Heart left ventricle (tissue), 16 donors: ENCODE results near the gene INPP4B. TPM values are rescaled to one million over a fixed set of nuclear protein-coding genes. Genes with fewer than 3 reads are reported as not detected.

Experiments used
- ATAC-seq, 4 donors: fragments of 200-7000 bp; cut with Tn5 transposase; one replicate each; pipeline ENCODE4 v1.9.1; 2020 to 2022; ENCODE audit warnings: moderate library complexity in 4 of 4, mild to moderate bottlenecking in 3 of 4, moderate number of reproducible peaks in 1 of 4
- DNase-seq, 5 donors: peaks; one replicate each; pipeline ENCODE4 v3.0.0-alpha.2; 2020
- H3K27ac ChIP-seq, 12 donors: fragments of 200-600 bp; sonication (generic) in 4 of 12; one replicate each; pipeline versions ENCODE4 v1.5.0 to v1.8.0; 2016 to 2022; ENCODE audit warnings: mild to moderate bottlenecking in 2 of 12
- H3K27me3 ChIP-seq, 9 donors: fragments of 200-600 bp; sonication (generic) in 2 of 9; one replicate each; pipeline versions ENCODE4 v1.5.1 to v1.8.0; 2016 to 2022; ENCODE audit warnings: mild to moderate bottlenecking in 3 of 9
- H3K36me3 ChIP-seq, 9 donors: fragments of 200-600 bp; sonication (generic) in 2 of 9; one replicate each; pipeline versions ENCODE4 v1.5.0 to v1.8.0; 2018 to 2022; ENCODE audit warnings: mild to moderate bottlenecking in 2 of 9
- H3K4me1 ChIP-seq, 12 donors: fragments of 200-600 bp; sonication (generic) in 4 of 12; one replicate each; pipeline versions ENCODE4 v1.5.0 to v1.8.0; 2016 to 2022; ENCODE audit warnings: mild to moderate bottlenecking in 3 of 12
- H3K4me3 ChIP-seq, 12 donors: fragments of 200-600 bp; sonication (generic) in 4 of 12; one replicate each; pipeline versions ENCODE4 v1.5.0 to v1.8.0; 2017 to 2022; ENCODE audit warnings: mild to moderate bottlenecking in 9 of 12, moderate library complexity in 4 of 12
- H3K9me3 ChIP-seq, 12 donors: fragments of 200-600 bp; sonication (generic) in 4 of 12; one replicate each; pipeline versions ENCODE4 v1.5.0 to v1.8.0; 2016 to 2022; ENCODE audit warnings: mild to moderate bottlenecking in 1 of 12
- CTCF ChIP-seq, 12 donors: fragments of 200-600 bp; sonication (generic) in 4 of 12; IDR thresholded peaks; one replicate each; pipeline versions ENCODE4 v1.5.0 to v1.8.0; 2018 to 2022; ENCODE audit warnings: antibody characterized with exemption in 12 of 12, mild to moderate bottlenecking in 5 of 12
- POLR2A ChIP-seq, 2 donors: fragments of 450-650 bp; IDR thresholded peaks; one replicate each; pipeline ENCODE4 v1.6.1; 2017; ENCODE audit warnings: antibody characterized with exemption in 2 of 2, mild to moderate bottlenecking in 2 of 2, moderate library complexity in 2 of 2
- WGBS, 4 donors: extraction: QIAGEN DNeasy Blood & Tissue Kit in 2 of 4; methylation state at CpG; one replicate each; pipeline versions ENCODE4 v1.1.5 to v1.1.7; 2013 to 2018; 5-methylcytosine and 5-hydroxymethylcytosine counted together
- intact Hi-C, 10 donors: fragments of 100-400 bp; cut with DNase I; formaldehyde crosslinking; loops; one replicate each; pipeline versions ENCODE4 v1.11.1 to v1.14.2; 2022
- polyA plus RNA-seq, 2 donors: library from polyadenylated mRNA; stranded (reverse); fragments of 200-250 nt; gene quantifications; one replicate each; pipeline ENCODE4 v1.2.3, GENCODE V29; 2013
- total RNA-seq, 9 donors: library from RNA; depleted of rRNA in 2 of 9; stranded (reverse); fragments of >200 nt in 2 of 9; fragmentation: NEBNext Ultra II Directional in 3 of 9; extraction: Animal tissue kit (Norgen Biotek cat#: 25700) in 3 of 9; gene quantifications; one replicate each; pipeline versions ENCODE4 v1.1.0 to v1.2.4, GENCODE V29; 2016 to 2023
- donor health status: ischemic (EF 13 %, LVEDD 7.1; RV severe dilation, severe dysfunction).
- donor health status: healthy with polysubstance abuse.
- donor health status: DM: no; HTN: yes; CAD: no.
- donor health status: DM: no; HTN: no; CAD: no.
- donor health status: ischemic (EF 25% LVEDD 6.9; RV normal size, moderate dysfunction).
- donor health status: ischemic (EF 25% LVEDD 5.7; RV mildly dilated, moderate dysfunction).
- donor health status: healthy.
- donor health status: DM: yes; HTN: yes; CAD: no.
- donor health status: ischemic (EF 35%, LVEDD 5.7; RV mildly dilated, moderate dysfunction).
- donor health status: nonischemic (EF 11% LVEDD 7.7; RV severe dilation, severe dysfunction).
- donor health status: DM: yes; HTN: yes; CAD: no.
- donor health status: PGD.
- donor health status: ischemic (EF 29% LVEDD 5.4; RV normal size, mild dysfunction).
- donor health status: nonischemic (EF 23%, LVEDD 6.1; RV moderate dilation, normal function).

Gene INPP4B
- total and polyA plus RNA-seq, 11 donors = 5.5 to 128 (median 39.1) TPM

DNA sequence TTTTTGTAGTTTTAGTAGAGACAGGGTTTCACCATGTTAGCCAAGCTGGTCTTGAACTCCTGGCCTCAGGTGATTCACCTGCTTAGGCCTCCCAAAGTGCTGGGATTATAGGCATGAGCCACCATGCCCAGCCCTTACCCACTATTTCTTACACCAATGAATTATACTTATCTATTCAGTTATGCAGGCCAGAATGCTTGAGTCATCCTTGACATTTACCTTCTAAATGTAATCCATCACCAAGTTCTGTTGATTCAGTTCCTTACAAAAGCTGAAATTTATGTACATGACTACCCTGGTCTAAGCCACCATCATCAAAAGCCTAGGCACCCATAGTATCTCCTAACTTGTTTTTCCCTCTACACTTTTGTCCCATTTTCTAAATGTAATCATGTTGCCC lies 624.0 kb downstream of the INPP4B start:
- no peak for ATAC-seq
- intact Hi-C loops = no loop called here
- H3K4me3 ChIP-seq = no peak overlapping the region
- H3K27me3 ChIP-seq = no peaks in the 10 kb centered on the region
- H3K4me1 ChIP-seq = peaks cover 0 to 3% (median 0%) of the 10 kb centered on the region in 12 donors
- DNase-seq = no peak
- no peaks in the 10 kb centered on the region for H3K36me3 ChIP-seq
- TF ChIP-seq POLR2A (IDR thresholded peaks at IDR 0.05) = no peak
- no peak for TF ChIP-seq CTCF (IDR thresholded peaks at IDR 0.05)
- no peak overlapping the region for H3K27ac ChIP-seq
- no peaks in the 10 kb centered on the region for H3K9me3 ChIP-seq

DNA sequence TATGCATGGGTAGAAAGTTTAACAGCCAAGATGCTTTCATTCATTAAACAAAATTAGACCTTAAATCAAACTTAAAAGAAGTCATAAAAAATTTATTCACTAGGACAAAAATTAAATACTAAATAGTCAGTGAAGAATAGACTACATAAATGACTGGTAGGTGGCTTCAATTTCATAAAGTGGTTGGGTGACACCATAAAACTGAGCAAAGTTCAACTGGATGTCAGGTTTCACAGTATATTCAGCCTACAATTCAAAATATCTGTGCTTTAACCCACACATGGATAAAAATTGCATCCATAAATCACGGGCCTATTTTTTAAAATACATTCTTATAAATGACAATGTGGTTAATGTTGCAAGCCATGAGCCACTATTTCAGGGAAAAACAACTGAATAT lies 627.4 kb downstream of the INPP4B start:
- DNase-seq (no peak), ATAC-seq (no peak)
- H3K27ac ChIP-seq = no peak overlapping the region
- peaks cover 0 to 3% (median 0%) of the 10 kb centered on the region in 12 donors for H3K4me1 ChIP-seq
- no peak for TF ChIP-seq POLR2A (IDR thresholded peaks at IDR 0.05)
- TF ChIP-seq CTCF (IDR thresholded peaks at IDR 0.05) = no peak
- H3K4me3 ChIP-seq = no peak overlapping the region
- H3K27me3 ChIP-seq = no peaks in the 10 kb centered on the region
- 86 to 97% (median 90%) methylated on average over 1 of the region's 1 CpG for WGBS, 4 donors
- no peaks in the 10 kb centered on the region for H3K9me3 ChIP-seq
- intact Hi-C loops = no loop called here
- H3K36me3 ChIP-seq = no peaks in the 10 kb centered on the region

DNA sequence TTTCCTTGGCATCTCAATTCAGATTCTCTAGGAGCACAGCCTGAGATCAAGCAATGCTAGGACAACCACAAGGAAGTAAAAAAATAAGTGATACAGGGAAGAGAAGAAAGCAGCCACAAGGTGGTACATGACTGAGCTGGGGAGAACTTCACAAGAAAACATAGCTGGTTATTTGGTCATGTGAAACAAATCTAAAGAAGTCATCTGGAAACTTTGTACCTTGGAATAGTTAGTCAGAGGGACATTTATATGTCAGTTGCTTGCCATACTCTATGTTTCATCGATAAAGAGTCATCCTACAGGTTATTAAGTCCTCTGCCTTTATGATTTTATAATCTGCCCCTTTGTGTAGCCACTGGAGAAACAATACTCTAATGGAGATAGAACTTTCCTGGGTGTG lies 634.7 kb downstream of the INPP4B start:
- intact Hi-C loops = no loop called here
- 93 to 100% (median 97%) methylated on average over 1 of the region's 1 CpG for WGBS, 4 donors

GRCh38 chr4:142203505-142203904 lies 642.6 kb downstream of the INPP4B start:
- Histone ChIP-seq H3K4me3 (no peak overlapping the region), H3K36me3 (peaks cover 0 to 14% (median 7%) of the 10 kb centered on the region in 9 donors), H3K4me1 (peaks cover 0 to 6% (median 0%) of the 10 kb centered on the region in 12 donors), H3K27me3 (no peaks in the 10 kb centered on the region), H3K27ac (no peak overlapping the region), H3K9me3 (no peaks in the 10 kb centered on the region)
- DNase-seq = no peak
- TF ChIP-seq CTCF (IDR thresholded peaks at IDR 0.05) (no peak), POLR2A (IDR thresholded peaks at IDR 0.05) (no peak)
- intact Hi-C loops = no loop called here
- ATAC-seq = no peak

More for the DNA sequence above, 634.7 kb downstream of the INPP4B start:
- no peaks in the 10 kb centered on the region for H3K27me3 ChIP-seq
- peaks cover 0 to 14% (median 6%) of the 10 kb centered on the region in 9 donors for H3K36me3 ChIP-seq
- no peaks in the 10 kb centered on the region for H3K9me3 ChIP-seq
- no peak overlapping the region for H3K27ac ChIP-seq
- TF ChIP-seq CTCF (IDR thresholded peaks at IDR 0.05) = no peak
- TF ChIP-seq POLR2A (IDR thresholded peaks at IDR 0.05) = no peak
- no peaks in the 10 kb centered on the region for H3K4me1 ChIP-seq
- ATAC-seq = no peak
- DNase-seq = no peak
- no peak overlapping the region for H3K4me3 ChIP-seq
